CD4-positive, alpha-beta T cell treated with Interleukin-10 for 1 hour (primary cell): Measurements from ENCODE around the gene TBCD.

ENCODE experiments used
- DNase-seq: peaks from one replicate; pipeline ENCODE4 v3.0.0-alpha.2; 2020

The TBCD gene

DNA sequence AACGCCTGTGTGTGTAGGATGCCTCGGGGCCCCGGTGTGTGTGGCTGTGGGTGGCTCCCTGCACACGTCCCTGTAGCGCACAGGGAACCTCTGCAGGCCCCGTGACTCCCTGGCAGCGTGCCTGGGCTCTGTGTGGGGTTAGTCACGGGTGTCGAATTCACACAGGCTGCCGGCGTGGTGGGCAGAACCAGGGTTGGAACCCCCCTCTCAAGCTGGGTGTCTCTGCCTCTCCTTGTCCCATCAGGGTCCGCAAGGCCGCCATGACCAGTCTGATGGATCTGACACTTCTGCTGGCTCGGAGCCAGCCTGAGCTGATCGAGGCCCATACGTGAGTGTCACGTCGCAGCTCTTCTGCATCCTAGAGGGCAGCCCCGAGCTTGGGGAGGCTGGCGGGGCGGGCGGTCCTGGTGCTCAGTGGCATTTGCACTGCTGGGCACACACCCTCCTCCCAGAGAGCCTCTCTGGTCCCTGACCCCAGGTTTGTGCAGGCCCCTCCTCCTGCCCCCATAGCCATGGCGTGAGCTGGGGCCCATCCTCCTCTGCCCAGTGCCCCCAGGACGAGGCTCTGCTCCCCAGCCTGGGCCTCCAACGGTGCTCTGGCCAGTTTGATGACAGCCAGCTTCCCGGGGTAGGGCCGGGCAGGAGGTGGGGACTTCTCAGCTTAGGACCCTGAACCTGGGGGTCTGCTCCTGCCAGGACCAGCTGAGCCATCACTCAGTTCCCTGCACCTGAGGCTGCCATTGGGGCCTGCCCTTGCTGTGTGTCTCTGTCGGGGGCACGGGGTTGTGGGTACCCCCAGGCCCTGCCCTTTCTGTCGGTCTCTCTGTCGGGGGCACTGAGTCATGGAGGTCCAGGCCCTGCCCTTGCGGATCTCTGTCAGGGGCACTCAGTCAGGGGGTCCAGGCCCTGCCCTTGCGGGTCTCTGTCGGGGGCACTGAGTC lies 176.1 kb downstream of the TBCD start:
- no peak for DNase-seq

- no peak for DNase-seq
These were observed 177.3 kb downstream of the TBCD start for GRCh38 chr17:82929011-82929622.

DNA sequence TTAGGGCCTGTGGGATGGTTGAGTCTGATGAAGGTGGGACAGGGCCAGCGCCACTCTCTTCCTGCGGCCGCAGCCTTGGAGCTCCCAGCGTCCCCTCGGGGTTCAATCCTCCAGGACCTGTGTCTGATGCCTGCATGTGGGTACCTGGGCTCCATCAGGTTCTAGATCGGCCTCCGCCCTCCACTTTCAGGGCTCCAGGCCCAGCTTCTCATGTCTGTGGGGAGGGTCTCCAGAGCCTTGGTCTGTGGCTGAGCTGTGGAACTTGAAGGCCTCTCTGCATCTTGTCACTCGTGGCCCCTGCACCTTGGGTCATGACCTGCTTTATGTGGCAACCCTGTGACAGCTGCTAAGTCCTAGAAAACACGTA lies 177.8 kb downstream of the TBCD start:
- DNase-seq: no peak

- no peak for DNase-seq
These were observed 178.4 kb downstream of the TBCD start for GRCh38 chr17:82930043-82930923.

DNA sequence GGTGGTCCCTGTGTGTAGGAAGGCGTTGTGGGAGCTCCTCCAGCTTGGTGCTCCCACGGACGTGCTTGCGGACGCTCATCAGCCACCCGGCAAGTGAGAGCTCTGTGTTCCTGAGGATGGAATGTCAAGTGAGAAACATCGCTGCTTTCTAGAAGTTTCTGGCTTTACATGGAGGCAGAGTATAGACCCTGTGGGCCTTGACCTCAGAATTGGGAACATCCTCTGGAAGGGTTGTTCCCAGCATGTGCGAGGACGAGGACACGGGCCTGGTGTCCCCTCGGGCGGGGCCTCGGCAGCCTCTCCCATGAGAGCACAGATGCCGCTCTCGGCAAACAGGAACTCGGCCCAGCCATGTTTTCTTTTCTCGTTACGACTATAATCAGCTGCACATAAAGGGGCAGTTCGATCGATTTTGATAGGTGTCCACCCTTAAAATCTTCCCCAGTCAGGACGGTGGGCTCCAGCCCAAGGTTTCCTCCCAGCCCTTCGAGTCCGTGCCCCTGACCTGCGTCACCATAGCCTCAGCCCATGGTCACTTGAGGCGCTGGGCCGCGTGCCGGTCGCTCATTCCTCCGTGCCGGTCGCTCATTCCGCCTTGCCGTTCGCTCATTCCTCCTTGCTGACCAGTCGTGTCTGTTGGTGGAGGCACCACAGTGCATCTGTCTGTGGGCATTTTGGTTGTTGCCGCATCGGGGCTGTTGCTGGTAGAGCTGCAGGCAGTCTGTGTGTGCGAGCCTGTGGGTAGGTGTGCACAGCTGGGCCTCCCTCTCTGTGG lies 179.2 kb downstream of the TBCD start:
- no peak for DNase-seq

DNA sequence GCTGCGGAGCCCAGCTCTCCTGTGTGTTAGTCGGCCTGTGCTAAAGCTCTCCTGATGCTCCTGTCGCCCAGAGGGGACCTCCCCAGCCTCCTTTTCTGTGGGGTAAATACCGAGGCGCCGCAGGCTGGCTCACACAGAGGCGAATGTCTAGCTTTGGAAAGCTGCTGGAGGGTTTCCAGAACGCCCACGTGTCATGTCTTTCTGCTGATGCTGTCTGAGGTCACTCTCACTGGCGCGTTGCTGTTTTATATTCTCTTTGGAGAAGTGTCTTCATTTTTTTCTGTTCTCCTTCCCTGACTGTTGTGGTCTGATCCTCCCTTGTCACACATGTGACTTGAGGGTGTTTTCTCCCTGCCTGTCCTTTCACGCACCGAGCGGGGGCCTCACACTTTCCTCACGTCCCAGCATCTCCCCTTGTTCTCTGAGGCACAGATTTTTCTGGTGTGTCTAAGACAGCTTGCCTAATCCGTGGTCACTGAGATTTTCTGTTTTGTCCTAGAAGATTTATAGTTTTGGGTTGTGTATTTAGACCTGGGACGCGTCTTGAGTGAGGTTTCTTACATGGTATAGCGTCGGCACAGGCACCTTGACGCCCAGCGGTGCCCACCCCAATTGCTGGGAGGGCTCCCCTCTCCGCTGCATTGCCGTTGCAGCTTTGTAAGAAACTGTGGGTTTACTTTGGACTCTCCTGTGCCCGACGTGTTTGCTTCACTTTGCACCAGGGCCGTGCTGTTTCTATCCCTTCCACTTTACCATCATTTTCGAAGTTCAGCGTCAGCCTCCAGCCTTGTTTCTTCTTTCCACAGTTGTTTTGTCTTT lies 180.0 kb downstream of the TBCD start:
- no peak for DNase-seq

DNA sequence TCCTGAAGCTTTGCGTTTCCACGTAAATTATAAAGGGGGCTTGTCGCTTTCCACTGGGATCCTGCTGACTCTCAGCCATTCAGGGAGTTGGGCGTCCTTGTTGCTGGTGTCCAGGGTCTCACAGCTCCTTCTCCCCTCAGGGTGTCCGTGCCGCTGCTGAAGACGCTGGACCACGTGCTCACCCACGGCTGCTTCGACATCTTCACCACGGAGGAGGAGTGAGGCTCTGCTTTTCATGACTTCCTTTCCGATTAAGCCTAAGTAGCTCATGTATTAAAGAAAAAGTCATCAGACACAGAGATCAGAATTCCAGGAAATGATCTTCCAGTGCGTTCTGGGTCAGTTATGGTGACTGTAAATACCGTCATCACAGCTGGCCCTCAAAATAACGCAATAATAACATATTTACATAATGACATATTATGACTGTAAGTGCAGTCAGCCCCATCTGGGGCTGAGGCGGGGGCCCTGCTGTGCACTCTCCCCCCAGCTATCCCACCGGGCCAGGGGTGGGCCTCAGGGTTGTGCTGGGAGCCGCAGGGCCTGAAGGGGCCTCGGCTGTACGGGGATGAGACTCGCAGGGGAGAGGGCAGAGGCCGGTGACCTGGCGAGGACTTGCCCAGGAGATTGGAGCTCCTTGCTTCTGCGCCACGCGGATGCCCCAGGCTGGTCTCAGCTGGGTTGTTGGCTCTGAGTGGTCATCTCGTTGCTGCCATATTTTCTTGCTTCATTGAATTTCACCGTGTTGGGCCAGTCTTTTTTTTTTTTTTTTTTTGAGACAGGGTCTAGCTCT lies 180.8 kb downstream of the TBCD start:
- DNase-seq: no peak

DNA sequence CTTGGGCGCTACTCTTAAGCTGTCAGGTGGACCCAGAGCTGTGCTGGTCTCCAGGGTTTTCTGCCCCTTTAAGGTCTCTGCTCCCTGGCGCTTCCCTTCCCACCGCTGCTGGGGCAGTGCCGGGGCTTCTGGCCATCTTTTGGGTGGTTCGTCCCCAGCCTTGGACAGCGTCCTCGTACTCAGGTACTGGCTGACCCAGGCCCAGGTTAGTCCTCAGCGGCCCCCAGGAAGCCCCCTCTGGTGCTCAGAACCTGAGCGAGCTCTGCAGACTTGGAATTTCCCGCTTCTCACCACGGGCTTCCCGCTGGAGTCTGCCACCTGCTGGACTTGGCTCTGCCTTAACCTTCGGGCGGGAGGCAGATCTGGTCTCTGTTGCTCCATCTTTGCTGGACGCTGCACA lies 182.0 kb downstream of the TBCD start:
- DNase-seq: no peak

- DNase-seq: no peak
These were observed 184.3 kb downstream of the TBCD start for GRCh38 chr17:82935966-82936767.

DNA sequence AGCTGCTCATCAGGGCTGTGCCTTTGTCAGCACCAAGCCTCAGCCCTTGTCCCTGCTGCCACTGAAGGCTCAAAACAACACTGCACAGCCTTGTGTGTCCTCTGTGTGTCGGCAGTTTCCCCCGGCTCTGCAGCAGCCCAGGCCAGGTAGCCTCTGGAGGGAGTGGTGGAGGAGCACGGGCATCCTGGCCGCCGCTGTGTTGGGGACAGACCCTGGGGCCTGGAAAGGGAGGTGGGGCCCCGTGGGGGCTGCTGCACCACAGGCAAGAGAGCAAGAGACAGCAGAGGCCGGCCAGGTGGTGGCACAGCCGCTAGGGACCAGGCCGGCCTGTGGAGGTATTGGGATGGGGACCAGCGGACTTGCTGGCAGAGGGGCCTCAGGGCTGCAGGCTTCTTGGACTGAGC lies 184.9 kb downstream of the TBCD start:
- DNase-seq: no peak

DNA sequence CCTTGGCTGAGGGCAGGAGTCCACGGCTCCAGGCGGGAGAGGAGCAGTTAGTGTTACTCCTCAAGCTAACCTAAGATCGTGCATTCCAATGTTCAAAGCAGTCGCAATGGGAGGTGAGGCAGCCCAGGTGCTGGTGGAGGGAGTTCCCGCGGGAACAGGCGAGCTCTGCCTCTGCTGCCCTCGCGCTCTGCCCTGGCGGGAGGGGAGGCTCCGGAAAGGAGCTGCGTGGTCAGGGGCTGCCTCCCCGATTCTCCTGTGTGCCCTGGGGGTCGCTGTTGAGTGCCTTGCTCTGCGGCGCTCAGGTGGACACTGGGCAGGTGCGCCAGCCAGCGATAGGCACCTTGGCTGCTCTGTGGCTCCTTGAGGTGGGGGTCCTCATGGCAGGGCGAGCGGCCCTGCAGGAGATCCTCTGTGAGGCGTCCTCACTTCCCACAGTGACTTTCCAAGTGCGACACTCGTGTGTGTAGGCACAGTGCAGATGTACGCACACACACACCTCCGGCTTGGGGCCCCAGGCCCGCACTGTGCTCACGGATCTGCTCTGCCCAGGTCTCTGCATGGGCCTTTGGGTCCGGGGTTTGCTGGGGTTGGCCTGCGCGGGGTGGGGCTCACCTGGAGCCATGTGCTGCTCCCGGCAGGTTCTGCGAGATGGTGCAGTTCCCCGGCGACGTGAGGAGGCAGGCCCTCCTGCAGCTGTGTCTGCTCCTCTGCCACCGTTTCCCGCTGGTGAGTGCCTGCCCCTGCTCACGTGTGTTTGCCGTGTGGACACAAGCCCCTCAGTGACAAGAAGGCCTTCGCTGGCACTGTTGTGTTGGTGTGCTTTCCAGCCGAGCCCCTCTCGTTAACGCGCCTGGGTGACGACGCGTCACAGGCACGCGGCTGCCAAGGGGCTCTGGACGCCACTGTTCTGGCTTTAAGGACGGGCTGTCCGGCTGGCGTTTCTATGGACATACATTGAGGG lies 185.8 kb downstream of the TBCD start:
- DNase-seq: no peak

DNA sequence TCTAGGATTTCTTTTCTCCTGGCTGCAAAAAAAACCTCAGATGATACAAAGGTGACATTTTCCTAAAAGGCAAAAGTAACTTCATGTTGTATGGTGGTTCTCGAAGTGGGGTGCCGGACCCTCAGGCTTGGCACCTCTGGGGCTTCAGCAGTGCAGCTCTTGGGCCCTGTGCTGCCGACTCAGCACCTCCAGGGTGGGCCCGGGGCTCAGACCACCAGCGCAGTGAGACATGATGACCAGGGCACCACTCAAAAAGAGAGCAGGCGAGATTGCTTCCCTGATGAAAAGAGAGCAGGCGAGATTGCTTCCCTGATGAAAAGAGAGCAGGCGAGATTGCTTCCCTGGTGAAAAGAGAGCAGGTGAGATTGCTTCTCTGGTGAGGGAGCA lies 186.6 kb downstream of the TBCD start:
- DNase-seq: no peak

DNA sequence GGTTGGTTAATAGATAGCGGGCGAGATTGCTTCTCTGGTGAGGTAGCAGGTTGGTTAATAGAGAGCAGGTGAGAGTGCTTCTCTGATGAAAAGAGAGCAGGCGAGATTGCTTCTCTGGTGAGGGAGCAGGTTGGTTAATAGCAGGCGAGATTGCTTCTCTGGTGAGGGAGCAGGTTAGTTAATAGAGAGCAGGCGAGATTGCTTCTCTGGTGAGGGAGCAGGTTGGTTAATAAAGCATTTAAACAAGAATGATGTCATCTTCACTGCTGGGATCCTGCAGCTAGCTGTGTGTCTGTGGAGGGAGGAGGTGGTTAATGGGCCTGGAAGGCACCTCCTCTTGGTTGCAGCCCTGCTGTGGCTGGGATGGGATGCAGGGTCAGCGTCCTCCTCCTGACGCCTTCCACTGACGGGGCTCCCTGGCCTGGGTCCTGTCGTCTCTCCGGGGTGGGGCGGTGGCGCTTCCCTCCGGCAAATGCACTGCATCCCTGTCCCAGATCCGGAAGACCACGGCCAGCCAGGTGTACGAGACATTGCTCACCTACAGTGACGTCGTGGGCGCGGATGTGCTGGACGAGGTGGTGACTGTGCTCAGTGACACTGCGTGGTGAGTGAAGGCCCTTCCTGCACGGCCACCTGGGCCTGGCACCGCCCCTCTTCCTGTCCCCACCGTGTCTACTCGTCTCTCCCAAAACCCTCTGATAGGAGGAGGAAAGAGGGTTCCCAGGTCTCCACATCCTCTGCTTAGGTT lies 187.2 kb downstream of the TBCD start:
- DNase-seq: no peak

DNA sequence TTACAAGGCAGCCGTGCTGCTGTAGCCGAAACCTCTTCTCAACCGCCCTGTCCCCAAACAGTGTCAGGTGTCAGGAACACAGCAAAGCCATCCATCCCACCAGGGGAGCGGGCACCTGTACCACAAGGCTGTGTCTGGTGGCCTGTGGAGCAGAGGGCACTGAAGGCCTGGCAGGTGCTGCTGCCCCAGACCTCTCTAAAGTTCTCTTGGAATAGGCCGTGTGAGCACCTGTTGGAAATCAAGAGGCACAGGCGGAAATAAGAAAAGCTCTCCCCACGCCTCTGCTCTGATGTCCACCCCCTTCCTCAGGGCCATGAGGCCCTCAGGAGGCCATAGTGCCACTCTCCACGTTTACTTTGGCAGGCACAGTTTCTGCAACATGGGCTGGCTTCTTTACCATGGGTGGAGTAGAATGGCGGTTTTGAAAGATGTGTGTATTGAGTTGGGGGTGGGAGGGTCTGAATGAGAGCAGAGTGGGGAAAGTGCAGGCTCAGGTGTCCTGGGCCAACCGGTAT lies 187.8 kb downstream of the TBCD start:
- no peak for DNase-seq

GRCh38 chr17:82940226-82941020 lies 188.6 kb downstream of the TBCD start:
- no peak for DNase-seq

DNA sequence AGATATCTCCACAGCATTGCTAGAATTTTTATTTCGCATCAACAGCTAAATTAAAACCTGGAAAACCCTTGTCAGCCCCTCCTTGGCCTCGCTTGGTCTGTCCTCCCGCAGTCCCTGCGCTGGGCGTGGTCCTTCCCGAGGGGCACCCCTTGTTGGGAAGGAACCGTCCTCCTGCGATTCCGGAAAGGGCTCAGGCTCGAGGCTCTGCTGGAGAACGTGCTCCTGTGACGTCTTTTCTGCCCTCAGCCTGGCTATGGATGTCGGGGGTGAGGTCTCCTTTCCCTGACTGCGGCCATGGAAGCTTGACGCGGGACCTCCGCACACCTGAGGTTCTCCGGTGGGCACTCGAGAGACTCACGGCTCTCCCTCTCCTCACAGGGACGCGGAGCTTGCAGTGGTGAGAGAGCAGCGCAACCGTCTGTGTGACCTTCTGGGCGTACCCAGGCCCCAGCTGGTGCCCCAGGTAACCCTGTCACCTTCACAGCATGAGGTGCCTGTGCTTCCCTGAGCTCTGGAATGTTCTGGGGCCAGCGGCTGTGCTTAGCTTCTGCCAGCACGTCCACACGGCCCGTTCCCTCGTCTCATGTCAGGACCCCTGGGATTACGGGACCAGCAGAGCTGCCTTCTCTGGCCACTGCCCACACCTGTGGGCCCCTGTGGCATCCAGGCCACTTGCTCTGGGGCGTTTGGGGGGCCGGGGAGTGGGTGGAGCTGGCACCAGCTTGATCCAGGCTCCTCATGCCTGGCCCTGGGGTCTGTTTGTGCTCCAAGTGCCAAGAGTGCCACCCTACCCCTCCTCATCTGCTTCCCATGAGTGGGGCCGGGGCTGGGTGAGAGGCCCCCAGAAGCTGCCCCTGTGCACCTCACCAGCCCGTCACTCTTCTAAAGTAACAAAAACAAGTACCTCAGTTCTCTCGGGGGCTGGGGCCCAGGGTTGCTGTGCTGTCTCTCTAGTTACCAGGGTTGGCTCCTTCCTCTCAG lies 189.4 kb downstream of the TBCD start:
- no peak for DNase-seq
